Upper lobe of left lung (tissue), 4 donors: ENCODE data around the gene ZFHX3.

Experiments used
- CTCF ChIP-seq, 6 experiments: fragments of 450-650 bp in 4 of 6; fragments of 200-600 bp in 2 of 6; sonication (generic) in 2 of 6; IDR thresholded peaks; one replicate each; pipeline ENCODE4 v1.5.1; 2016 to 2019; ENCODE audit warnings: antibody characterized with exemption in 6 of 6
- EP300 ChIP-seq, 4 donors: sonication (generic); formaldehyde crosslinking; IDR thresholded peaks; one replicate each; pipeline ENCODE4 v1.5.1; 2017; ENCODE audit warnings: antibody characterized with exemption in 4 of 4, control low read depth in 2 of 4
- POLR2AphosphoS5 ChIP-seq, 2 donors: sonication (generic); formaldehyde crosslinking; IDR thresholded peaks; one replicate each; pipeline ENCODE4 v1.5.1; 2017; ENCODE audit warnings: antibody characterized with exemption in 2 of 2

DNA sequence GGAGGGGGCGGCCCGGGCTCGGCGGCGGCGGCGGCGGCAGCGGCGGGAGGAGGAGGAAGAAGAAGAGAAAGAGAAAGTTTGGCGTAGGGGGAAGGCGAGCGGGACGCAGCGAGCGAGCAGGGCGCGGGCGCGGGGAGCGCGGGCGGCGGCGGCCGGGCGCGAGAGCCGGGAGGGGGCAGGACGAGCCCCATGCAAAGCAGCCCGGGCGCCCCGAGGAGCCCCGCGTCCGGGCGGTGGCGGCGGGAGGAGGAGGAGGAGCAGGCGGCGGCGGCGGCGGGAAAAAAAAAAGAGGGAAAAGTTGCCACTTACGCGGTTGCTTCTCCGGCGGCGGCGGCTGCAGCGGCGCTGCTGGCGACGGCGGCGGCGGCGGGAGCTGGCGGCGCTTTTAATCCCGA, 10.3 kb upstream of the ZFHX3 start:
- TF ChIP-seq EP300 (IDR thresholded peaks at IDR 0.05) (no peak), CTCF (IDR thresholded peaks at IDR 0.05) (peak in 1 of 6 experiments; percentile 7), POLR2AphosphoS5 (IDR thresholded peaks at IDR 0.05) (no peak)
